H9 (cell line): ENCODE measurements around the gene SIL1. TPM values are rescaled to one million over a fixed set of nuclear protein-coding genes. Genes with fewer than 3 reads are reported as not detected.

Experiments
- DNase-seq: peaks from one replicate; pipeline ENCODE4 v3.0.0-alpha.2; 2017
- H2AFZ ChIP-seq: one replicate; pipeline ENCODE4 v1.6.1; 2013; ENCODE audit warnings: mild to moderate bottlenecking, low read length, control low read depth, moderate library complexity
- H2AK5ac ChIP-seq: 2 replicates; pipeline ENCODE4 v1.6.1; 2013; ENCODE audit warnings: low read length, control low read depth, mixed read lengths; ENCODE audit not compliant: insufficient read length
- H2BK120ac ChIP-seq: one replicate; pipeline ENCODE4 v1.6.1; 2013; ENCODE audit warnings: low read depth, mild to moderate bottlenecking, low read length, control low read depth, inconsistent platforms; ENCODE audit not compliant: poor library complexity, severe bottlenecking
- H2BK12ac ChIP-seq: 2 replicates; pipeline ENCODE4 v1.6.1; 2013; ENCODE audit warnings: low read length, control low read depth, mixed read lengths, low read depth; ENCODE audit not compliant: insufficient read length
- H2BK15ac ChIP-seq: 2 replicates; pipeline ENCODE4 v1.6.1; 2013; ENCODE audit warnings: low read depth, low read length, control low read depth
- H2BK20ac ChIP-seq: one replicate; pipeline ENCODE4 v1.6.1; 2013; ENCODE audit warnings: low read depth, mild to moderate bottlenecking, low read length, control low read depth, inconsistent platforms; ENCODE audit not compliant: poor library complexity, severe bottlenecking
- H2BK5ac ChIP-seq: 2 replicates; pipeline ENCODE4 v1.6.1; 2013; ENCODE audit warnings: low read length, control low read depth, mixed read lengths; ENCODE audit not compliant: insufficient read length
- H3K14ac ChIP-seq: 2 replicates; pipeline ENCODE4 v1.6.1; 2013; ENCODE audit warnings: low read length, control low read depth; ENCODE audit not compliant: insufficient read depth
- H3K18ac ChIP-seq: 2 replicates; pipeline ENCODE4 v1.6.1; 2013; ENCODE audit warnings: low read depth, mild to moderate bottlenecking, mixed read lengths, low read length, control low read depth; ENCODE audit not compliant: insufficient read length
- H3K23ac ChIP-seq: 2 replicates; pipeline ENCODE4 v1.6.1; 2013; ENCODE audit warnings: low read length, control low read depth, mixed read lengths, low read depth; ENCODE audit not compliant: insufficient read length
- H3K23me2 ChIP-seq: 2 replicates; pipeline ENCODE4 v1.6.1; 2013; ENCODE audit warnings: low read depth, mild to moderate bottlenecking, mixed read lengths, low read length, control low read depth; ENCODE audit not compliant: insufficient read length, poor library complexity, severe bottlenecking
- H3K27ac ChIP-seq: 2 replicates; pipeline ENCODE4 v1.5.1; 2013; ENCODE audit warnings: low read length, control low read depth, mixed read lengths, low read depth; ENCODE audit not compliant: insufficient read length
- H3K27me3 ChIP-seq: 2 replicates; pipeline ENCODE4 v1.6.1; 2013; ENCODE audit warnings: low read length, control low read depth, inconsistent platforms; ENCODE audit not compliant: insufficient read depth
- H3K4ac ChIP-seq: 2 replicates; pipeline ENCODE4 v1.6.1; 2013; ENCODE audit warnings: low read depth, mild to moderate bottlenecking, control low read depth, inconsistent platforms, low read length, moderate library complexity
- H3K4me1 ChIP-seq: 2 replicates; pipeline ENCODE4 v1.6.1; 2013; ENCODE audit warnings: low read length, control low read depth, inconsistent platforms; ENCODE audit not compliant: insufficient read depth
- H3K4me2 ChIP-seq: 2 replicates; pipeline ENCODE4 v1.6.1; 2013; ENCODE audit warnings: low read length, control low read depth, mixed read lengths; ENCODE audit not compliant: insufficient read length, insufficient read depth
- H3K56ac ChIP-seq: 2 replicates; pipeline ENCODE4 v1.6.1; 2013; ENCODE audit warnings: low read depth, mild to moderate bottlenecking, mixed read lengths, low read length, control low read depth; ENCODE audit not compliant: insufficient read length
- H3K79me1 ChIP-seq: 2 replicates; pipeline ENCODE4 v1.6.1; 2013; ENCODE audit warnings: low read depth, mild to moderate bottlenecking, moderate library complexity, low read length, control low read depth, inconsistent platforms; ENCODE audit not compliant: insufficient read depth, poor library complexity, severe bottlenecking
- H3K79me2 ChIP-seq: 2 replicates; pipeline ENCODE4 v1.6.1; 2013; ENCODE audit warnings: low read length, control low read depth, inconsistent platforms; ENCODE audit not compliant: insufficient read depth
- H3K9ac ChIP-seq: 2 replicates; pipeline ENCODE4 v1.6.1; 2013; ENCODE audit warnings: low read length, control low read depth, mixed read lengths; ENCODE audit not compliant: insufficient read length; ENCODE audit errors: extremely low read depth
- H3K9me3 ChIP-seq: one replicate; pipeline ENCODE4 v1.6.1; 2013; ENCODE audit warnings: low read depth, low read length, inconsistent platforms; ENCODE audit not compliant: control insufficient read depth
- H3T11ph ChIP-seq: one replicate; pipeline ENCODE4 v1.6.1; 2013; ENCODE audit warnings: mild to moderate bottlenecking, low read length, control low read depth, inconsistent platforms
- H4K20me1 ChIP-seq: one replicate; pipeline ENCODE4 v1.6.1; 2013; ENCODE audit not compliant: control insufficient read depth, insufficient read length, insufficient read depth
- H4K5ac ChIP-seq: 2 replicates; pipeline ENCODE4 v1.6.1; 2013; ENCODE audit warnings: low read depth, mild to moderate bottlenecking, mixed read lengths, low read length, control low read depth; ENCODE audit not compliant: insufficient read length
- H4K8ac ChIP-seq: replicated peaks from 2 replicates; pipeline ENCODE4 v1.6.1; 2013; ENCODE audit warnings: low read length, control low read depth, mixed read lengths, low read depth; ENCODE audit not compliant: insufficient read length
- H4K91ac ChIP-seq: 2 replicates; pipeline ENCODE4 v1.6.1; 2013; ENCODE audit warnings: low read depth, mild to moderate bottlenecking, moderate library complexity, mixed read lengths, low read length, control low read depth; ENCODE audit not compliant: insufficient read length
- H3K27ac Mint-ChIP-seq, 3 experiments: 2 replicates in 2 of 3; 3 replicates in 1 of 3; pipeline ENCODE4 v1.8.0; 2020 to 2021; ENCODE audit warnings: mixed read lengths in 3 of 3, mild to moderate bottlenecking in 1 of 3, moderate library complexity in 1 of 3
- H3K27me3 Mint-ChIP-seq: 2 replicates; pipeline ENCODE4 v1.8.0; 2021; ENCODE audit warnings: low read depth, mild to moderate bottlenecking, moderate library complexity, mixed read lengths
- H3K36me3 Mint-ChIP-seq, 3 experiments: 2 replicates in 2 of 3; 3 replicates in 1 of 3; pipeline ENCODE4 v1.8.0; 2020 to 2021; ENCODE audit warnings: low read depth in 3 of 3, mixed read lengths in 3 of 3; ENCODE audit not compliant: insufficient read depth in 1 of 3
- H3K4me1 Mint-ChIP-seq, 2 experiments: 2 replicates each; pipeline ENCODE4 v1.8.0; 2020; ENCODE audit warnings: mixed read lengths in 2 of 2
- H3K4me3 Mint-ChIP-seq, 2 experiments: 2 replicates in 1 of 2; 3 replicates in 1 of 2; pipeline ENCODE4 v1.8.0; 2020 to 2021; ENCODE audit warnings: mild to moderate bottlenecking in 2 of 2, mixed read lengths in 2 of 2, moderate library complexity in 1 of 2
- H3K9me3 Mint-ChIP-seq, 2 experiments: 2 replicates in 1 of 2; 3 replicates in 1 of 2; pipeline ENCODE4 v1.8.0; 2020; ENCODE audit warnings: mild to moderate bottlenecking in 2 of 2, mixed read lengths in 2 of 2, moderate library complexity in 1 of 2
- WGBS: extraction: QIAGEN DNeasy Blood & Tissue Kit; methylation state at CpG from one replicate; pipeline ENCODE4 v1.1.7; 2013; ENCODE audit warnings: missing lambda C conversion rate, low lambda C conversion rate, mixed read lengths; ENCODE audit not compliant: insufficient read length; ENCODE audit errors: extremely low coverage; 5-methylcytosine and 5-hydroxymethylcytosine counted together
- total RNA-seq: library from RNA; stranded (reverse); gene quantifications from 2 replicates; pipeline ENCODE4 v1.2.1, GENCODE V29; 2021
- TF ChIP-seq, protein P1 (sequence below): fragments of 200-600 bp; sonication (generic); conservative IDR thresholded peaks from 3 replicates; pipeline ENCODE4 v1.8.0; 2021; ENCODE audit warnings: antibody characterized with exemption, mild to moderate bottlenecking

SIL1 gene
- total RNA-seq, 1 experiment from 2014 or later = 10.6 TPM

DNA sequence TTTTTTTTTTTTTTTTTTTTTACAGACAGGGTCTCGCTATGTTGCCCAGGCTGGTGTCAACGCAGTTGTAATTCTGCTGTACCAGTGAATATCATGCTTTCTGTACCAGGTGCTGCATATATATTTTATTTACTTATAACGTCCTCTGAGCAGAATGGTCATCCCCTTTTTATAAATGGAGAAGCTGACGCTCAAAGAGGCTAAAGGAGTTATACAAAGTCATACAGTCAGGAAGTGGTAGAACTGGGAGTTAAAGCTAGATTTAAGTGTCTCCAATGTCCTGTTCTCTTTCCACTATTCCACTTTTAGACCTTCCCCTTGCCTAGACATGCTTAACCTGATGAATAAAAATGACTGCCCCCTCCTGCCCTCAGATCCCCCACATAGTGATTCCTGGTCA is 1.2 kb upstream of the SIL1 start:
- H3K9ac ChIP-seq = no peak overlapping the region
- H2AFZ ChIP-seq = no peak overlapping the region
- no peak overlapping the region for H3K18ac ChIP-seq
- no peaks in the 10 kb centered on the region for H4K20me1 ChIP-seq
- H3K14ac ChIP-seq = no peak overlapping the region
- no peaks in the 10 kb centered on the region for H3K27me3 ChIP-seq
- no peak overlapping the region for H4K8ac ChIP-seq
- H2BK20ac ChIP-seq = no peak overlapping the region
- Mint-ChIP-seq H3K9me3 (no peaks in the 10 kb centered on the region), H3K36me3 (no peaks in the 10 kb centered on the region), H3K27me3 (no peaks in the 10 kb centered on the region), H3K4me1 (peaks cover 11 to 14% of the 10 kb centered on the region in 2 experiments), H3K4me3 (no peak overlapping the region), H3K27ac (no peak overlapping the region; a peak in 1 of 7 replicates)
- H2BK120ac ChIP-seq = no peak overlapping the region
- H3K56ac ChIP-seq = no peak overlapping the region
- H4K5ac ChIP-seq = no peak overlapping the region
- no peak overlapping the region for H3K27ac ChIP-seq
- H2AK5ac ChIP-seq = no peak overlapping the region
- no peaks in the 10 kb centered on the region for H3K9me3 ChIP-seq
- no peak for DNase-seq
- H3K4ac ChIP-seq = no peak overlapping the region
- no CpG with 5 or more reads among the region's 4 CpGs for WGBS
- no peak overlapping the region for H3T11ph ChIP-seq
- H2BK5ac ChIP-seq = no peak overlapping the region
- peaks cover 7% of the 10 kb centered on the region for H3K23me2 ChIP-seq
- H3K23ac ChIP-seq = no peak overlapping the region
- H2BK15ac ChIP-seq = no peak overlapping the region; the same call in 1 of the 2 replicates
- no peak overlapping the region for H2BK12ac ChIP-seq
- no peak overlapping the region for H3K4me2 ChIP-seq
- no peak overlapping the region for H4K91ac ChIP-seq
- peaks cover 4% of the 10 kb centered on the region; the same call in 1 of the 2 replicates for H3K4me1 ChIP-seq
- no peaks in the 10 kb centered on the region for H3K79me1 ChIP-seq
- no peaks in the 10 kb centered on the region for H3K79me2 ChIP-seq
- TF ChIP-seq, protein P1, sequence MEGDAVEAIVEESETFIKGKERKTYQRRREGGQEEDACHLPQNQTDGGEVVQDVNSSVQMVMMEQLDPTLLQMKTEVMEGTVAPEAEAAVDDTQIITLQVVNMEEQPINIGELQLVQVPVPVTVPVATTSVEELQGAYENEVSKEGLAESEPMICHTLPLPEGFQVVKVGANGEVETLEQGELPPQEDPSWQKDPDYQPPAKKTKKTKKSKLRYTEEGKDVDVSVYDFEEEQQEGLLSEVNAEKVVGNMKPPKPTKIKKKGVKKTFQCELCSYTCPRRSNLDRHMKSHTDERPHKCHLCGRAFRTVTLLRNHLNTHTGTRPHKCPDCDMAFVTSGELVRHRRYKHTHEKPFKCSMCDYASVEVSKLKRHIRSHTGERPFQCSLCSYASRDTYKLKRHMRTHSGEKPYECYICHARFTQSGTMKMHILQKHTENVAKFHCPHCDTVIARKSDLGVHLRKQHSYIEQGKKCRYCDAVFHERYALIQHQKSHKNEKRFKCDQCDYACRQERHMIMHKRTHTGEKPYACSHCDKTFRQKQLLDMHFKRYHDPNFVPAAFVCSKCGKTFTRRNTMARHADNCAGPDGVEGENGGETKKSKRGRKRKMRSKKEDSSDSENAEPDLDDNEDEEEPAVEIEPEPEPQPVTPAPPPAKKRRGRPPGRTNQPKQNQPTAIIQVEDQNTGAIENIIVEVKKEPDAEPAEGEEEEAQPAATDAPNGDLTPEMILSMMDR = no peak
